ENCODE measurements around the gene ACVRL1.

ACVRL1 gene

DNA sequence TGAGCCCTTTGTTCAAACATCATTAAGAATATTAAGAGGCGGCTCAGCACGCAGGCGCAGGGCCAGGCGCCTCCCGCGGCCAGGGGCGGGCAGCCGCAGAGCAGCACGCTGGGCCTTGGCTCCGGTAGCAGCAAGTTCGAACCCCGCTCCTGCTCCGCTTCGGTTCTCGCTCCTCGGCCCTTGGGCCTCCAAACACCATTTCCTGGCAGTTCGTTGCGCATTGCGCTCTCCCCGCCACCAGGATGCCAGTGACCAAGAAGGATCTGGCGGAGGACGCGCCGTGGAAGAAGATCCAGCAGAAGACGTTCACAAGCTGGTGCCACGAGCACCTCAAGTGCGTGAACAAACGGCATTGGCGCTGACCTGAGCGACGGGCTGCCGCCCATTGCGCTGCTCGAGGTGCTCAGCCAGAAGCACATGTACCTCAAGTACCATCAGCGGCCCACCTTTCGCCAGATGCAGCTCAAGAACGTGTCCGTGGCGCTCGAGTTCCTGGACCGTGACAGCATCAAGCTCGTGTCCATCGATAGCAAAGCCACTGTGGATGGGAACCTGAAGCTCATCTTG is 6.9 kb upstream of the ACVRL1 start:
- DNase-seq: no peak

DNA sequence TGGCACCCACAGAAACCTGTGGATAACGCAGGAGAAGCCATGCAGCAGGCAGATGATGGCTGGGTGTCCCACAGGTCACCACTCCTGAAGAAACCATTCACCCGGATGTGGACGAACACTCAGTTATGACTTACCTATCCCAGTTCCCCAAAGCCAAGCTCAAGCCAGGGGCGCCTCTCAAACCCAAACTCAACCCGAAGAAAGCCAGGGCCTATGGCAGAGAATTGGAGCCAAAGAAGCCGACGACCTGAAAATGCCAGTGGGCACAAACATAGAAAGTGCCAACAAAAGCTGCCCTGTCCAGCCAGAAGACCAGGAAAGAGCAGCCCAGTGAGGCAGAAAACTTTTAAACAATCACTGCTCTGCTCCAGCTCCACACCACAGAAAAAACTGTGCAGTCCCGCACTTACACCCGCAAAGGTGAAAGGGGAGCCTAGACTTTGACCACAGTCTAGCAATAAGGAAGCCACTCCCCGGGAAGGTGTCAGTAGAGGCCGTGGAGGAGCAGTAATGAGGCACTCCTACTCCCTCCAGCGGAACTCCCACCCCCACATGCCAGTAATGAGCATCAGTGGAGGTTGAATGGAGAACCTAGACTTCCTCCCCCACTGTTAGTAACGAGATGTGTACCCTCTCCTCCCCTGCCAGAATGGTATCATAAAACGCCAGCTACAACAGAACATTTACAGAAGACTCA is 6.0 kb upstream of the ACVRL1 start:
- DNase-seq: no peak

DNA sequence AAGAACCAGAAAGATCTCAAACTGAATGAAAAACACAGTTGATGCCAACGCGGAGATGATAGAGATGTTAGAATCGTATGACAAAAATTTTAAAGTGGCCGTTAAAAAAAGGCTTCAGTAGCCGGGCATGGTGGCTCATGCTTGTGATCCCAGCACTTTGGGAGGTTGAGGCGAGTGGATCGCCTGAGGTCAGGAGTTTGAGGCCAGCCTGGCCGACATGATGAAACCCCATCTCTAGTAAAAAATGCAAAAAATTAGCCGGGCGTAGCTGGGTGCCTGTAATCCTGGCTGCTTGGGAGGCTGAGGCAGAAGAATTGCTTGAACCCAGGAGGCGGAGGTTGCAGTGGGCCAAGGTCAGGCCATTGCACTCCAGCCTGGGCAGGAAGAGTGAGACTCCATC is 5.4 kb upstream of the ACVRL1 start:
- DNase-seq: no peak

DNA sequence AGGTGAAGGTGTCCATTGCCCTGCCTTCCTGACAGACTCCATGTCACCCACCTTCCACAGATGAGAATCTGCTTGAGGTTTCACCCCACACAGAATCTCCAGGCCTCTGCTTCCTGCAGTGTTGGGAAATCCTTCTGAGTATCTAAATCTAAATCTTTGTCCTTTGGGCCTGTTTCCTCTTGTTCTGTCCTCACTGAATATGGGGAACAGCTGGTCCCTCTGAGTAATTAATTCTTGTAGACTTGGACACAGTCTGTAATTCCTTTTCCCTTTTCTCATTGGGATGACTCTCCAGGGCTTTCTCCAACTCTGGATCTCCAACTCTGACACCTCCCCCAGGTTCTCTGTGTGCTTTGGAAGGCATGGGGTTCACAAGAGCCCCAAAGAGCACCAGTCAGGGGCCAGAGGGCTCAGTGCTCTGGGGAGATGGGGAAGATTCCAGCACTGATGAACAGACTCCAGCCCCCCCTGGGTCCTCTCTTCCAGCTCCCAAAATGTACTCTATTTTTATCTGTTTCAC is 2.3 kb upstream of the ACVRL1 start:
- DNase-seq: no peak

DNA sequence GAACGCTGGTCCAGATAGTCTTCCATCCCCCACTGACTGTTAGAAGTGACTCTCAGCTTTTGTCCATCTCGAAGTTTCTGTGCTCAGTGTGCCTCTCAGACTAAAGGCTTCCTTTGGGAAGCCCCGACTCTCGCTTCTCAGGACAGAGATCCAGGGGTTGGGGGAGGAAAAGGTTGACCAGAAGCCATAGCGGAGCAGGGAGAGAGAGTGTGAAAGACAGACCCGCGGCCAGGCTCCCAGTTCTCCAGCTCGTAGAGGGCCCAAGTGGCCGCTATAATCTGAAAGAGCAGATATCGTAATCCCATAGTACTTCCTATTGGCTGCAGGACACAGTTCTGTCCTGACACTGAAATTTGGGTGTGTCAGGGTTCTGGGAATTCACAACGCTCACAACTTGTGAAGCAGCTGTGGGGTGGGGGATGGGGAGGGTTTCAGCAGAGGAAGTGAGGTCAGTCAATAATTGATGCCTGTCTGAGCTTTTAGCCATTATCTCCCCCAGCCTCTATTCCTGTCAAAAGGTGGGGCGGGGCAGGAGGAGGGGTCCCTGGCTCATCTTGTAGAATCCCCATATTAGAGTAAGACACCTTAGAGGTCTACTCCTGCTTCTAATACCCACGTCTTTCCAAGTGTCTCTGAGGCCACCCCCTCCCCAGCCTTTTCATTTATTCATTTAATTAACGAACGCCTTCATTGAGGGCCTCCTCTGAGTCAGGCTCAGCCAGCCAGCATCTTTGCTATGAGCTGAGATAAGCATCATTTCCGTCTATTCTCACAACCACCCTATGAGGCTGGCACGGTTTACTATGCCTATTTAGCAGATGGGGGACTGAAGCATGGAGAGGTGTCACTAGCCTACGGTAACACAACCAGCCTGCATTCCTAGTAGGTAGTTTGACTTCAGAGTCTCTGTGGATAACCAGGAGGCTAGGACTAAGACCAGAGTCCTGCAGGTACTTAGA is 1.6 kb upstream of the ACVRL1 start:
- no peak for DNase-seq

DNA sequence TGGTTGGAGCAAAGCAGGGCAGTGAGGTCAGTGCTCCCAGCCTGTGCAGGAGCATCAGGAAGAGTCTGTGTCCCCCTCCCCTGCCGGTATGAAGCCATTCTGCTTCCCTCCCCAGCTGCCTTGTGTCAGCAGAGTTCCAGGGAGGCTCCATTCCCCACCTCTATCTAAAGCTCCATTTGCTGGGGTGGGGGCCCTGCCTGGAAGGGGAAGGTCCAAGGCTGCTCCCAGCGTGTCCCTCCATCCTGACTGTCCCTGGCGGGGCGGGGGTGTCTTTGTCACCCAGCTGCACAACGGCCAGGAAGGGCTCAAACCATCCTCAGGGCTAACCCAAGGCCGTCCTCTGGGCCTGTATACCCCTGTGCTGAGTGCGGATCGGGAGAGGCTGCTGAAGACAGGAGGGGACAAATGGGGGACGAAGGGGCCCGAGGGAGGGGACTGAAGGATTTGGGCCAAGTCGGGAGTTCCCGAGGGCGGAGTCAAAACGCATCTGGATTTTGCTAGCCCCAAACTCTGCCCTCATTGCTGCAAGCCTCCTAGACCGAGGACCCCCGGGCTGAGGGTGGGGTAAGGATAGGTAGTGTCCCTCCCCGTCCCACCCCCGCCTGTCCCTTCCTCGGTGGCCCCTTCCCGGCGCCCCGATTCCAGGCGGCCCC is 748 bp upstream of the ACVRL1 start:
- no peak for DNase-seq

DNA sequence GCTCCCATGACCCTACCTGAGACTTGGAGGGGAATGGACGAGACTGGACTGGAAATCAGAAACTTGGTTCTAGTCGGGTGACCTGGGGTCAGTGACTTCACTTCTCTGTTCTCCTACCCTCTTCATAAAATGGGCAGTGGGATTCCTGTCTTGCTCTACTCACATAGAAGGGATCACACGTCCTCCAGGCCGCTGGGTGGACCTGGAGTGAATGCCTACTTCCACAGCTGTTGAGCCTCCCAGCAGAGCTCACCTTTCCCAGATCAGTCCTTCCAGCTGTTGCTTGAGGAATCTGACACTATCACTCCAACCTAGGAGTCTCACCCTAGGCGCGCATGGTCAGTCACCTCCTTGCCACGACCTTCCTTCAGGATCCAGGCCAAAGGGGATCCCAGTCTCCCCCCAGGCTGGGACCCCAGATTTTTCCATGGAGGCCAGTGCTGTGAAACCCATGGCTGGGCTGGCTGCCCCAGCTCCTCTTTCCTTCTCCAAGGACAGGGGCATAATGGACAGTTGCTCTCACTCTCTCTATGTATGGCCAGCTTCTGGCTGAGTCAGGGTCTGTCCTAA is 637 bp downstream of the ACVRL1 start:
- no peak for DNase-seq

DNA sequence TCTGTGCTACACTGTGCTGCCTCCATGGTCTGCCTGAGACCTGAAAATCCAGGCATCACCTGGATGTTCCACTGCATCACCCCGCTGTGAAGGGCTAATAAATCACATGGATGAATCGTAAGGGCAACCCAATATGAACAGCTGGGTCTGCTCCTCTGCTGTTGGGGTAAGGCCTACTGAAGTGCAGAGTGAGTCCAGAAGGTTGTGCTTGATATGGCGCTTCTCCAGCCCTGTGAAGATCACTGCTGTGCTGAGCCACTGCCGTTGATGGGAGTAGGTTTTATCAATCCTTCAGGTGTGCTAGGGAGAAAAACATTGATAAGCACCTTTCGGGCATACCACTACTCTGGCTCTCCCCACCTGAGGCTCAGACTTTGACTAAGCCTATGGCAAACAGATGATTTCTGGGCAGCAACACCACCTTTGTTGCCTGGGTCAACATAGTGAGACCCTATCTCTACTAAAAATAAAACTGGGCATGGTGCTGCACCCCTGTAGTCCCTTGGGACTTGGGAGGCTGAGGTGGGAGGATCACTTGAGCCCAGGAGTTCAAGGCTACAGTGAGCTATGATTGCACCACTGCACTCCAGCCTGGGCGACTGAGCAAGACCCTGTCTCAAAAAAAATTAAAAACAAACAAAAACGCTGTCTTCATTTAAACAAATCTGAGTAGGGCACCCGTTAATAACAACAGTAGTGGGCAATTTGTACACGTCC is 1.7 kb downstream of the ACVRL1 start:
- DNase-seq: no peak

DNA sequence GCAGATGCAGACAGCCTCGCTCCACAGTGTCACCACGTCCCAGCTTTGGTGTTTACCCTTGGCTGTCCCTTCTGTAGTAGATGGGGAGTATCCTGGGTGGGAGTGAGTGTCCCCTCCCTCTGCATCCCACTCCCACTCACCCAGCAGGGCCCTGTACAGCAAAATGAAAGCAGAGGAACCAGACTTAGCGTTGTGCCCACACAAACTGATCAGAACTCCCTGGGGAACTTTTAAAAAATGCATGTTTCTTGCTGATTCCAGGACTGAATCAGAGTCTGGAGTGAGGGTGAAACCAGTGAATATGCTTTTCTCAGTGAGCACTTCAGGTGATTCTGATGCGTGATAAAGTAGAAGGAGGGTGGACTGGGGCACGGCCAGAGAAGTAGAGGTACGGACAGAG is 2.9 kb downstream of the ACVRL1 start:
- DNase-seq: no peak

DNA sequence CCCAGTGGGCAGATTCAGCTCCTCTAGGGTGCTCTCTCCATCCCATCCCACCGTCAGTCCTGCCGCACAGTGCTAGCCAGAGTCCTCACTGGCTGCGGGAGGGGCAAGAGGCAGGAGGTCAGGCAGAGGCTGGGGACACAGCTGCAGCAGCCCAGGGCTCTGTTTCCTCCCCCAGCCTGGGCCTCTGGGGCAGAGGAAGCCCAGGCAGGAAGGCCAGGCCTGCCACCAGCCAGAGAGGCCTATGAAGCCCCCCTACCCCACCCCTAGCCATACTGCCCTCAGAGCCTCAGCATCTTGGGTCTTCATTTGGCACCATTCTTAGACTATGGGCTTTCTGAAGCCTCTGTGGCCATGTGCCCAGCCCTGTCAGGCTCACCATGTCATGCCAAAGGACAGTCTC is 3.4 kb downstream of the ACVRL1 start:
- no peak for DNase-seq

DNA sequence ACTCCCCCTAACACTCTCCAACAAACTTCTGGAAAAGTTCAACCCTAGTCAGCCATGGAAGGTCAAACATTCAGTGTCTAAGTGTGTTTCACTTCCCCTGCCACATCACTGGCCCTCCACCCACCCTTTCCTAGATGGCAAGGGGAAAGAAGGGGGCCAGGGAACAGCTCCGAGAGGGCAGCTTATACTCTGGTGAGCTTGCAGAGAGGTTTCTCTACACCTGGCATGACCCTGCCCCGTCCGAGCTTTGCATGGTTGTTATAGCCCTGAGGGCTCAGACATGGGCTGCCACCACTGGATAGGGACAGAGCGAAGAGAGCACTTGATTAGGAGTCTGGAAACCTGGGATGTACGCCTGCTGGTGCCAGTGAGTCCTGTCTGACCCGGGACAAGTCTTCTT is 4.0 kb downstream of the ACVRL1 start:
- no peak for DNase-seq

DNA sequence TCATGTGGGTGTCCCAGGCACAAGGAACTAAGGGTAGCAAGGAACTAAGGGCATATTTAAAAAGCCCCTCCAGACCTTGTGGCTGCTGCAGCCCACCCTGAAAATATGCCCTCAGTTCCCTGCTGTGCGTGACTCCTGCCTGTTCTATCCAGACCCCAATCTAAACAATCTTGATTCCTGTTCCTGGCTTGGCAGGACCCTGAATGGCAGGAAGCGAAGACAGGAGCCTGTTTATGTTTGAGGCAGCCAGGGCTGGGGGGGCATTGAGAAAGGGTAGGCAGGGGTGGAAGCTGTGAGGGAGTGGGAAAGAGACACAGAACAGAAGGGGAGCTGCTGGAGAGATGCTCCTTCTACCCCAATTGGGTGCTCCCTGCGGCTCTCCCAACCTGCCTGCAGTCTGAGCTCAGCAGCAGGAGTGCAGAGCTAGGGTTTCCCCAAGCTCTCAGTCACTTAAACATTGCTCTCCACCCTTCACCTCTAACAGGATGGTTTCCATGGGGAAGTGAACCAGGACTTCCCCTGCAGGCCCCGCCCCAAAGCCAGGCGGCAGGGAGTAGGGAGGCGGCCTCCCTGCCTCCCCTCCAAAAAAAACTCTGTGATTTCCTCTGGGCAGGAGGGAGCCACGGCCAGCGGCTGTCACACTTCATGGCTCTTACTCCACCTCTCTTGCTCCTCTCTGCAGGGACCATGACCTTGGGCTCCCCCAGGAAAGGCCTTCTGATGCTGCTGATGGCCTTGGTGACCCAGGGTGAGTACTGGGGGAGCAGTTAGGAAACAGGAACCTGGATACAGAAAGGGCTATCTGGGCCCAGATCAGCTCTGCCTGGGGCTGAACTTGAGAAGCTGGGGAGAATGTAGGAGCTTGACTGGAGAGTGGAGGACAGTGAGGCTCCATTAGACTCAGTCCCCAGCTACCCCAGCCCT is 4.7 kb downstream of the ACVRL1 start:
- DNase-seq: no peak

DNA sequence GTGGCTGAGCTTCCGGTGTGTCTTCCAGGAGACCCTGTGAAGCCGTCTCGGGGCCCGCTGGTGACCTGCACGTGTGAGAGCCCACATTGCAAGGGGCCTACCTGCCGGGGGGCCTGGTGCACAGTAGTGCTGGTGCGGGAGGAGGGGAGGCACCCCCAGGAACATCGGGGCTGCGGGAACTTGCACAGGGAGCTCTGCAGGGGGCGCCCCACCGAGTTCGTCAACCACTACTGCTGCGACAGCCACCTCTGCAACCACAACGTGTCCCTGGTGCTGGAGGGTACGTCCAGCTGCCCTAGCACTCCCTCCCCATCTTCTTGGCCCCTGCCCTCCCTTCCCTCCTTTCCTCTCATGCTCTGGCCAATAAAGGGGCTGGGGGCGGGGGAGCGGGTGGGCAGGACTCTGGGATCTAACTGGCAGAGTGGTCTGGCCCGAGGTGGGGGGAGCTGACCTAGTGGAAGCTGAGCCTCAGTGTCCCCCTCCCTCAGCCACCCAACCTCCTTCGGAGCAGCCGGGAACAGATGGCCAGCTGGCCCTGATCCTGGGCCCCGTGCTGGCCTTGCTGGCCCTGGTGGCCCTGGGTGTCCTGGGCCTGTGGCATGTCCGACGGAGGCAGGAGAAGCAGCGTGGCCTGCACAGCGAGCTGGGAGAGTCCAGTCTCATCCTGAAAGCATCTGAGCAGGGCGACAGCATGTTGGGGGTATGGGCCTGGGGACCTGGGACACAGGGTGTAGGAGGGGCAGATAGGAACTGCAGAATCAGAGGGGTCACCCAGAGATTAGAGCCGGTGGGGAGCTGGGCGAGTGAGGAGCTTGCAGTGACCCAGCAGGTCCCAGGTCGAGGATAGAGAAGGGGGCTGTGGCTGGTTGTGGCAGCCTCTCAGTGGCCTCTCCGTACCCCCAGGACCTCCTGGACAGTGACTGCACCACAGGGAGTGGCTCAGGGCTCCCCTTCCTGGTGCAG is 6.0 kb downstream of the ACVRL1 start:
- DNase-seq: no peak

DNA sequence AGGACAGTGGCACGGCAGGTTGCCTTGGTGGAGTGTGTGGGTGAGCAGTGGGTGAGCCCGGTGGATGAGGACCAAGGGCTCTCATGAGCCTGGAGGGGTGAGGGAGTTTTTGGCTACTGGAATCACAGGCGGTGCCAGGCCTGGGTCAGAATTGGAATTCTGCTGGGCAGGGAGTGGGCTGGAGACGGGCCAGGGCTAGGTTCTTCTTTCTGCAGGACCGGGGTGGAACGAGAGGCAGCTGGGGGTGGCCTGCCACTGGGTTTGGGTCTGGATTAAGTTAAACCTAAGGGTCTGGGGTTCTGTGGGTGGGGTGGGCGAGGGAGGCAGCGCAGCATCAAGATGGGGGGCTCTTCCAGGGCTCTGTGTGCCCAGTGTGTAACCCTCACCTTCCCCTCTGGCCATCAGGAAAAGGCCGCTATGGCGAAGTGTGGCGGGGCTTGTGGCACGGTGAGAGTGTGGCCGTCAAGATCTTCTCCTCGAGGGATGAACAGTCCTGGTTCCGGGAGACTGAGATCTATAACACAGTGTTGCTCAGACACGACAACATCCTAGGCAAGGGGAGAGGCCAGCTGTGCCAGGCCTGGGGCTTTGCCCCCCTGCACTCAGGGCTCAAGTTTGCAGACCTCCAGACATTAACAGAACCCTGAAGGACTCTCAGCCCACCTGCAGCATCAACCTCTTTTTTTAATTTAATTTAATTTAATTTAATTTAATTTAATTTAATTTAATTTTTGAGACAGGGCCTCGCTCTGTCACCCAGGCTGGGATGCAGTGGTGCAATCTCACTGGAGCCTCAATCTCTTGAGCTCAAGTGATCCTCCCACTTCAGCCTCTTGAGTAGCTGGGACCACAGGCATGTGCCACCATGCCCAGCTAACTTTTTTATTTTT is 7.0 kb downstream of the ACVRL1 start:
- DNase-seq: no peak

DNA sequence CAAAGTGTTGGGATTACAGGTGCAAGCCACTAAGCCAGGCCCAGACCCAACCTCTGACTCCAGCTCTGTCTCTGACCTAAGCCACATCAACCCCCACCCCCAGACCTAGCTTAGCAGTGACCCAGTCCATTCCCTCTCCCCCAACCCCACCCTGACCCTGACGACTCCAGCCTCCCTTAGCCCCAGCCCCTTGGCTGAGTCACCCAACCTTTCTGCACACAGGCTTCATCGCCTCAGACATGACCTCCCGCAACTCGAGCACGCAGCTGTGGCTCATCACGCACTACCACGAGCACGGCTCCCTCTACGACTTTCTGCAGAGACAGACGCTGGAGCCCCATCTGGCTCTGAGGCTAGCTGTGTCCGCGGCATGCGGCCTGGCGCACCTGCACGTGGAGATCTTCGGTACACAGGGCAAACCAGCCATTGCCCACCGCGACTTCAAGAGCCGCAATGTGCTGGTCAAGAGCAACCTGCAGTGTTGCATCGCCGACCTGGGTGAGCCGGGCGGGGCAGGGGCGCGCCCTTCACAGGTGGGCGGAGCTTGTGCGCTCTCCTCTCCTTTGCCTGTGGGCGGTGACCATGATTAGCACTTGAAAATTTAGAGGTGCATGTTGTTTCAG is 7.8 kb downstream of the ACVRL1 start:
- DNase-seq: no peak

DNA sequence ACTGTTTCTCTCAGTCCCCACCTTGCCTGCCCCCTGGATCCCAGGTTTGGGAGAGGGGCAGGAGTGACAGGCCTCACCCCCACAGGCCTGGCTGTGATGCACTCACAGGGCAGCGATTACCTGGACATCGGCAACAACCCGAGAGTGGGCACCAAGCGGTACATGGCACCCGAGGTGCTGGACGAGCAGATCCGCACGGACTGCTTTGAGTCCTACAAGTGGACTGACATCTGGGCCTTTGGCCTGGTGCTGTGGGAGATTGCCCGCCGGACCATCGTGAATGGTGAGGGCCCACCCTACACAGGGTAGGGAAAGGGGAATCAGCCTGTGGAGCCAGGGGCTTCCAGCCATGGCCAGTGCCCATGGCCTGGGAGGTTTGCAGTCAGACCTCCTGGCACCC is 8.6 kb downstream of the ACVRL1 start:
- no peak for DNase-seq

DNA sequence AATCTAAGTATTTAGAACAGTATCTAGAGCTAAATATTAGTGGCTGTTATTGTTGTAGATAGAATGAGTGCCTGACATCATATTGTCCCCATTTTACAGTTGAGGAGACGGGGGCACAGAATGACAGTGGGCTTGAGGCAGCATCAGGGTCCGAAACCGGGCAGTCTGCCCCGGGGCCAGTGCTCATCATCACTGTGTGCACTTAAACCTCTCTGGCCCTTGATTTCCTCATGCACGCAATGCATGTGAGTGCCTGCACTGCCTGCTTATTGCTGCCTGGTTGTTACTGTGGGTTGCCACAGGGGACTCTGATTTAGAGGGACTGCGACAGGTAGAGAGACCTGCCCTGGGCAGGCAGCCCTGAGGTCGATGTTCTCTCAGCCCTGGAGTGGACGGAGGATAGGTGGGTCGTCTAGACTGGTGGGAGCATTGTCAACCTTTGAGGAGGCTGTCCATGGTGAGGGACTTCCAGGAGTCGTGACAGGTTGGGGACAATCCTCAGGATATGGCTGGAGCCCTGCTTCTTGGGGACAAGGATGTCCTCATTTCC is 9.8 kb downstream of the ACVRL1 start:
- DNase-seq: no peak

Data from stimulated activated CD4-positive, alpha-beta T cell treated with anti-CD3 and anti-CD28 coated beads, Interleukin-1b, Interleukin-23, amount 100 ng/mL, for 48 hours (primary cell).